Immature natural killer cell (primary cell): ENCODE data around the gene PCDHB7. TPM values are rescaled to one million over a fixed set of nuclear protein-coding genes. Genes with fewer than 3 reads are reported as not detected.
"Not testable (repeated sequence)": the region's sequence is repeated elsewhere in the genome, so short reads cannot be mapped to it uniquely, and the experiment has no call there.

Experiments
- DNase-seq, 3 donors: peaks; one replicate each; pipeline ENCODE4 v3.0.0; 2022; ENCODE audit warnings: mixed read lengths in 1 of 3
- H3K27ac Mint-ChIP-seq, 6 donors: one replicate each; pipeline ENCODE4 v1.8.0; 2020; ENCODE audit warnings: mixed read lengths in 6 of 6, mild to moderate bottlenecking in 5 of 6, inconsistent platforms in 4 of 6, moderate library complexity in 3 of 6
- H3K27me3 Mint-ChIP-seq, 3 donors: one replicate each; pipeline ENCODE4 v1.8.0; 2020 to 2021; ENCODE audit warnings: low read depth in 3 of 3, mild to moderate bottlenecking in 3 of 3, mixed read lengths in 3 of 3, moderate library complexity in 3 of 3, inconsistent platforms in 1 of 3
- H3K36me3 Mint-ChIP-seq, 3 donors: one replicate each; pipeline ENCODE4 v1.8.0; 2020; ENCODE audit warnings: mixed read lengths in 3 of 3, inconsistent platforms in 2 of 3, mild to moderate bottlenecking in 2 of 3
- H3K4me1 Mint-ChIP-seq, 2 donors: one replicate each; pipeline ENCODE4 v1.8.0; 2020; ENCODE audit warnings: inconsistent platforms in 2 of 2, mild to moderate bottlenecking in 2 of 2, mixed read lengths in 2 of 2, moderate library complexity in 1 of 2
- H3K4me3 Mint-ChIP-seq, 5 donors: one replicate each; pipeline ENCODE4 v1.8.0; 2020; ENCODE audit warnings: mild to moderate bottlenecking in 5 of 5, mixed read lengths in 5 of 5, inconsistent platforms in 3 of 5, moderate library complexity in 3 of 5
- H3K9me3 Mint-ChIP-seq, 6 donors: one replicate each; pipeline ENCODE4 v1.8.0; 2020; ENCODE audit warnings: mild to moderate bottlenecking in 6 of 6, mixed read lengths in 6 of 6, inconsistent platforms in 4 of 6, moderate library complexity in 3 of 6
- polyA plus RNA-seq, 3 donors: library from polyadenylated mRNA; unstranded; fragments of 300-500 nt; fragmentation: Illumina TruSeq; gene quantifications; one replicate each; pipeline ENCODE4 v1.2.3, GENCODE V29; 2021

PCDHB7 gene
- polyA plus RNA-seq, 3 donors from 2014 or later, result not detected

- Mint-ChIP-seq H3K27me3 (peaks cover 1 to 15% (median 6%) of the 10 kb centered on the region in 3 donors), H3K9me3 (peaks cover 20 to 55% (median 34%) of the 10 kb centered on the region in 6 donors), H3K4me3 (no peak overlapping the region), H3K36me3 (peaks cover 0 to 5% (median 5%) of the 10 kb centered on the region in 3 donors), H3K27ac (no peak overlapping the region), H3K4me1 (no peaks in the 10 kb centered on the region)
- no peak for DNase-seq
Observed at GRCh38 chr5:141155540-141156374, 16.7 kb upstream of the PCDHB7 start.

GRCh38 chr5:141157356-141157755 is 15.1 kb upstream of the PCDHB7 start:
- H3K4me1 Mint-ChIP-seq, H3K36me3 Mint-ChIP-seq, H3K27ac Mint-ChIP-seq, DNase-seq, H3K4me3 Mint-ChIP-seq: not testable (repeated sequence)
- peaks cover 1 to 20% (median 6%) of the 10 kb centered on the region in 3 donors for H3K27me3 Mint-ChIP-seq
- H3K9me3 Mint-ChIP-seq, result peaks cover 17 to 45% (median 28%) of the 10 kb centered on the region in 6 donors

DNA sequence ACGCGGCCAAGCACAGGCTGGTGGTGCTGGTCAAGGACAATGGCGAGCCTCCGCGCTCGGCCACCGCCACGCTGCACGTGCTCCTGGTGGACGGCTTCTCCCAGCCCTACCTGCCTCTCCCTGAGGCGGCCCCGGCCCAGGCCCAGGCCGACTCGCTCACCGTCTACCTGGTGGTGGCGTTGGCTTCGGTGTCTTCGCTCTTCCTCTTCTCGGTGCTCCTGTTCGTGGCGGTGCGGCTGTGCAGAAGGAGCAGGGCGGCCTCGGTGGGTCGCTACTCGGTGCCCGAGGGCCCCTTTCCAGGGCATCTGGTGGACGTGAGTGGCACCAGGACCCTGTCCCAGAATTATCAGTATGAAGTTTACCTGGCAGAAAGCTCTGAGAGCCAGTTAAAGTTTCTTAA is 14.5 kb upstream of the PCDHB7 start:
- H3K27ac Mint-ChIP-seq, DNase-seq, H3K4me3 Mint-ChIP-seq, H3K36me3 Mint-ChIP-seq, H3K4me1 Mint-ChIP-seq: not testable (repeated sequence)
- peaks cover 15 to 41% (median 24%) of the 10 kb centered on the region in 6 donors for H3K9me3 Mint-ChIP-seq
- peaks cover 1 to 20% (median 6%) of the 10 kb centered on the region in 3 donors for H3K27me3 Mint-ChIP-seq

GRCh38 chr5:141174291-141175104 is 2.1 kb downstream of the PCDHB7 start:
- Mint-ChIP-seq H3K9me3 (peaks cover 4 to 12% (median 7%) of the 10 kb centered on the region in 6 donors), H3K27me3 (peaks cover 5 to 15% (median 7%) of the 10 kb centered on the region in 3 donors)
- DNase-seq, H3K4me1 Mint-ChIP-seq, H3K4me3 Mint-ChIP-seq, H3K36me3 Mint-ChIP-seq, H3K27ac Mint-ChIP-seq: not testable (repeated sequence)

DNA sequence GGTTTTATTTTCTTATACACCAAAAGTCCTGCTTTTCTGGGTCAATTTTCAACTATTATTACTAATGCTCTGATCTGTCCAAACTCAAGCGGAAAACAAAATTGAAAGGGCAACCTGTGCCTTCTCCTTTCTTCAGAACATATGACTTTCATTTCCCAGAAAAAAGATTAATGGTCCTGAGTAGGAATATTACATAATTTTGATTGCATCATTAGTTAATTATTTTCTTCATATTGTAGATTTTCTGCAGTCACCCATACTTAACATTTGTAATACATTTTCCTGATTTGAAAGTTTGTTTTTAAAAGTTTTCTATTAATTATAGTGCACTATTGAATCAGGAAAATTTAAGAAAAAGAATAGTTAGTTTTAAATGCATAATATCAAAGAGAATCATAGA is 3.5 kb downstream of the PCDHB7 start:
- peaks cover 5 to 13% (median 10%) of the 10 kb centered on the region in 6 donors for H3K9me3 Mint-ChIP-seq
- no peaks in the 10 kb centered on the region for H3K4me1 Mint-ChIP-seq
- peaks cover 0 to 5% (median 0%) of the 10 kb centered on the region in 3 donors for H3K36me3 Mint-ChIP-seq
- H3K4me3 Mint-ChIP-seq, result no peak overlapping the region
- no peak overlapping the region for H3K27ac Mint-ChIP-seq
- no peak for DNase-seq
- peaks cover 5 to 13% (median 7%) of the 10 kb centered on the region in 3 donors for H3K27me3 Mint-ChIP-seq

- H3K36me3 Mint-ChIP-seq, DNase-seq, H3K4me1 Mint-ChIP-seq, H3K27ac Mint-ChIP-seq, H3K4me3 Mint-ChIP-seq: not testable (repeated sequence)
- Mint-ChIP-seq H3K9me3 (peaks cover 5 to 16% (median 12%) of the 10 kb centered on the region in 6 donors), H3K27me3 (peaks cover 6 to 18% (median 10%) of the 10 kb centered on the region in 3 donors)
Observed at GRCh38 chr5:141177577-141178191, 5.2 kb downstream of the PCDHB7 start, which contains the start of gene PCDHB8. Gene PCDHB8, plus strand, starts transcription at chr5:141177790. Its CDS starts 245 bp downstream, at chr5:141178035.

DNA sequence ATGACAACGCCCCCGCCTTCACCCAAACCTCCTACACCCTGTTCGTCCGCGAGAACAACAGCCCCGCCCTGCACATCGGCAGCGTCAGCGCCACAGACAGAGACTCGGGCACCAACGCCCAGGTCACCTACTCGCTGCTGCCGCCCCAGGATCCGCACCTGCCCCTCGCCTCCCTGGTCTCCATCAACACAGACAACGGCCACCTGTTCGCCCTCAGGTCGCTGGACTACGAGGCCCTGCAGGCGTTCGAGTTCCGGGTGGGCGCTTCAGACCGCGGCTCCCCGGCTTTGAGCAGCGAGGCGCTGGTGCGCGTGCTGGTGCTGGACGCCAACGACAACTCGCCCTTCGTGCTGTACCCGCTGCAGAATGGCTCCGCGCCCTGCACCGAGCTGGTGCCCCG is 6.9 kb downstream of the PCDHB7 start:
- H3K4me1 Mint-ChIP-seq, DNase-seq, H3K4me3 Mint-ChIP-seq, H3K36me3 Mint-ChIP-seq, H3K27ac Mint-ChIP-seq: not testable (repeated sequence)
- H3K9me3 Mint-ChIP-seq, result peaks cover 3 to 20% (median 16%) of the 10 kb centered on the region in 6 donors
- H3K27me3 Mint-ChIP-seq, result peaks cover 2 to 20% (median 10%) of the 10 kb centered on the region in 3 donors

DNA sequence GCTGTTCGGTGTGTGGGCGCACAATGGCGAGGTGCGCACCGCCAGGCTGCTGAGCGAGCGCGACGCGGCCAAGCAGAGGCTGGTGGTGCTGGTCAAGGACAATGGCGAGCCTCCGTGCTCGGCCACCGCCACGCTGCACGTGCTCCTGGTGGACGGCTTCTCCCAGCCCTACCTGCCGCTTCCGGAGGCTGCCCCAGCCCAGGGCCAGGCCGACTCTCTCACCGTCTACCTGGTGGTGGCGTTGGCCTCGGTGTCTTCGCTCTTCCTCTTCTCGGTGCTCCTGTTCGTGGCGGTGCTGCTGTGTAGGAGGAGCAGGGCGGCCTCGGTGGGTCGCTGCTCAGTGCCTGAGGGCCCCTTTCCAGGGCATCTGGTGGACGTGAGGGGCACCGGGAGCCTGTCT is 7.4 kb downstream of the PCDHB7 start:
- H3K4me3 Mint-ChIP-seq, H3K27ac Mint-ChIP-seq, H3K36me3 Mint-ChIP-seq, DNase-seq, H3K4me1 Mint-ChIP-seq: not testable (repeated sequence)
- H3K9me3 Mint-ChIP-seq, result peaks cover 4 to 23% (median 20%) of the 10 kb centered on the region in 6 donors
- peaks cover 2 to 21% (median 10%) of the 10 kb centered on the region in 3 donors for H3K27me3 Mint-ChIP-seq

- Mint-ChIP-seq H3K36me3 (peaks cover 0 to 13% (median 4%) of the 10 kb centered on the region in 3 donors), H3K27ac (no peak overlapping the region), H3K27me3 (peaks cover 2 to 21% (median 6%) of the 10 kb centered on the region in 3 donors), H3K4me3 (no peak overlapping the region), H3K9me3 (peaks cover 7 to 26% (median 19%) of the 10 kb centered on the region in 6 donors), H3K4me1 (no peaks in the 10 kb centered on the region)
- no peak for DNase-seq
Observed at GRCh38 chr5:141180313-141180712, 7.9 kb downstream of the PCDHB7 start.

DNA sequence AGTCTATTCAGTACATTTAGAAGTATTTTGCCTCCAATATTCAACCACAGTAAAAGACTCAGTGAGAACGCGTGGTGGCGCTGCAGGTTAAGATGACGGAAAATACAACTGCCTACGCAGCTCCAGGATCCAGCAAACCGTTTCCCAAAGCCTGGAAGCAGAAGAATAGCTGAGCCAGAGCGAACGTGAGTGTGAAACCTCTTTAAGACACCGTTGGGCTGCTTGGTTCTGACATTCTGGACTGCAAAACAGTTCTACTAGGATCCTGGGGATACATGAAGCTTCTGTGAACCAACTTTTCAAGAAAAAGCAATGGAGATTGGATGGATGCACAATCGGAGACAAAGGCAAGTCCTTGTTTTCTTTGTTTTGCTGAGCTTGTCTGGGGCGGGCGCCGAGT is 9.8 kb downstream of the PCDHB7 start, which contains the start of gene PCDHB16:
TSS of gene PCDHB16 (plus strand) at position 140 of the 400 bp plus-strand sequence. CDS start at position 313, 173 bp downstream.
- Mint-ChIP-seq H3K27me3 (peaks cover 4 to 21% (median 8%) of the 10 kb centered on the region in 3 donors), H3K36me3 (peaks cover 4 to 13% (median 4%) of the 10 kb centered on the region in 3 donors), H3K4me1 (peaks cover 3 to 6% of the 10 kb centered on the region in 2 donors), H3K4me3 (no peak within 1 kb of the TSS), H3K27ac (no peak within 1 kb of the TSS), H3K9me3 (peaks cover 12 to 33% (median 23%) of the 10 kb centered on the region in 6 donors)
- no peak for DNase-seq

- not testable (repeated sequence) for H3K27ac Mint-ChIP-seq, H3K4me3 Mint-ChIP-seq, H3K4me1 Mint-ChIP-seq, DNase-seq
- peaks cover 17 to 46% (median 27%) of the 10 kb centered on the region in 6 donors for H3K9me3 Mint-ChIP-seq
- H3K36me3 Mint-ChIP-seq, result peaks cover 4 to 13% (median 4%) of the 10 kb centered on the region in 3 donors
- H3K27me3 Mint-ChIP-seq, result peaks cover 5 to 28% (median 12%) of the 10 kb centered on the region in 3 donors
Observed at GRCh38 chr5:141184117-141184855, 11.8 kb downstream of the PCDHB7 start.

- Mint-ChIP-seq H3K9me3 (peaks cover 14 to 69% (median 29%) of the 10 kb centered on the region in 6 donors), H3K27me3 (peaks cover 4 to 36% (median 19%) of the 10 kb centered on the region in 3 donors), H3K4me3 (peak within 1 kb of the TSS in 4 of 5 donors; percentile 0 to 52 (median 40)), H3K27ac (no peak within 1 kb of the TSS), H3K4me1 (peaks cover 5 to 6% of the 10 kb centered on the region in 2 donors), H3K36me3 (peaks cover 4 to 17% (median 4%) of the 10 kb centered on the region in 3 donors)
- peak in 1 of 3 donors; percentile 10 for DNase-seq
Observed at GRCh38 chr5:141186897-141187512, 14.6 kb downstream of the PCDHB7 start, which contains the start of gene PCDHB9. Gene PCDHB9, plus strand, starts transcription at chr5:141187161. Its CDS starts 158 bp downstream, at chr5:141187319.
